Measurements from ENCODE around the gene CPT2.

GRCh38 chr1:53238197-53239155 is 41.9 kb downstream of the CPT2 start, which contains the start of gene MAGOH:
- peak; percentile 98 to 99 (median 98) for TF ChIP-seq POLR2AphosphoS5 (IDR thresholded peaks at IDR 0.05)
- TF ChIP-seq POLR2A (IDR thresholded peaks at IDR 0.05): peak; percentile 42 to 72 (median 46)
- TF ChIP-seq CTCF (IDR thresholded peaks at IDR 0.05 in 8 of 11, conservative IDR thresholded peaks at IDR 0.05 in 3 of 11): peak in 1 of 11 experiments; percentile 35

All from spleen (tissue), 7 donors.